GM19043 (cell line): Measurements from ENCODE around the gene SH3PXD2A.
"Not testable (repeated sequence)": the region's sequence is repeated elsewhere in the genome, so short reads cannot be mapped to it uniquely, and the experiment has no call there.

Experiments used
- ATAC-seq: cut with Tn5 transposase; IDR thresholded peaks from one replicate; pipeline ENCODE4 v1.9.1; 2021; ENCODE audit warnings: low read depth; ENCODE audit not compliant: unreplicated experiment

The SH3PXD2A gene

DNA sequence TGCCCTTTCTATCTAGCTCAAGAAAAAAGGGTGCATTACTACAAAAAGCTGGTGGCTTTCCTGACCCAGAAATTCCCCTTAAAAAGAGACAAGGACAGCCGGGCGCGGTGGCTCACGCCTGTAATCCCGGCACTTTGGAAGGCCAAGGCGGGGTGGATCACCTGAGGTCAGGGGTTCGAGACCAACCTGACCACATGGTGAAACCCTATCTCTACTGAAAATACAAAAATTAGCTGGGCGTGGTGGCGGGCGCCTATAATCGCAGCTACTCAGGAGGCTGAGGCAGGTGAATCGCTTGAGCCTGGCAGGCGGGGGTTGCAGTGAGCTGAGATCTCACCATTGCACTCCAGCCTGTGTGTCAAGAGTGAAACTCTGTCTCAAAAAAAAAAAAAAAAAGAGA lies 82.5 kb downstream of the SH3PXD2A start:
- ATAC-seq, result not testable (repeated sequence)

- peak; percentile 72 for ATAC-seq
Measured at GRCh38 chr10:103772096-103772845, 83.1 kb downstream of the SH3PXD2A start.

DNA sequence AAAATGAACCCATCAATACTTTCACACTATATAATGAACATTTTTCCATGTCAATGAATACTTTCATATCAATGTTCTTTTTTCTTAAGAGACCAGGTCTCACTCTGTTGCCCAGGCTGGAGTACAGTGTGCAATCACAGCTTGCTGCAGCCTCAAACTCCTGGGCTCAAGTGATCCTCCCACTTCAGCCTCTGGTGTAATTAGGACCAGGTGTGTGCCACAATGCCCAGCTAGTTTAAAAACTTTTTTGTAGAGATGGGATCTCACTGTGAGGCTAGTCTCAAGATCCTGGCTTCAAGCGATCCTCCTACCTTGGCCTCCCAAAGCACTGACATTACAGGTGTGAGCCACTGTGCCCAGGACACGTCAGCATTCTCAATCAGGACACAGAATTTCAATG lies 85.2 kb downstream of the SH3PXD2A start:
- no peak for ATAC-seq

DNA sequence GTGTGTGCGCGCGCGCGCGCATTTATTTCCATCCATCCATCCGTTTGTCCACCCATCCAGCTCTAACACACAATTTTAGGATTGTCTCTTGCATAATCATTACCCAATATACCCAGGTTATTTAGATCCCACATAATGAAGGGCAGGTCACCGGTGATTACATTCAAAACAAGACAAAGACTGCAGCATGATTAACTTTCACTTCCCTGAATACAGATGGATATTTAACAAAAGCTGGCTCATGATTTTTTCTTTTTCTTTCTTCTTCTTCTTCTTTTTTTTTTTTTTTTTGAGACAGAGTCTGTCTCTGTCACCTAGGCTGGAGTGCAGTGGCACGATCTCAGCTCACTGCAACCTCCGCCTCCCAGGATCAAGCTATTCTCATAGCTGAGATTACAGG lies 86.2 kb downstream of the SH3PXD2A start:
- ATAC-seq, result no peak

DNA sequence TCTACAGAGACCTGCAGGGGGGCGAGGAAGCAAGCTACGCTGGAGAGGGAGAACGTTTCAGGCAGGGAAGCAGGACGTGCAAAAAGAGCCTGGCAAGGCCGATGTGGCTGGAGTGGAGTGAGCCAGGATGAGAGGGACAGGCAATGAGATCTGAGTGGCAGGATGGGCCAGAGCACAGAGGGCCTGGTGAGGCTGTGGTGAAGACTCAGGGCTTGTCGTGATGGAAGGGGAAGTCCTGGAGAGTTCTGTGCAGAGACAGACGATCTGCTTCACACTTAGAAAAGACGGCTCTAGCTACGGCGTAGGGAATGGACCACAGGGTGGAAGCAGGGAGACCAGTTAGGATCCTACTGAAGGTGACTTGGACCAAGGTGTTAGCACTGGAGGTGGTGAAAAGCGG lies 87.0 kb downstream of the SH3PXD2A start:
- ATAC-seq, result no peak

DNA sequence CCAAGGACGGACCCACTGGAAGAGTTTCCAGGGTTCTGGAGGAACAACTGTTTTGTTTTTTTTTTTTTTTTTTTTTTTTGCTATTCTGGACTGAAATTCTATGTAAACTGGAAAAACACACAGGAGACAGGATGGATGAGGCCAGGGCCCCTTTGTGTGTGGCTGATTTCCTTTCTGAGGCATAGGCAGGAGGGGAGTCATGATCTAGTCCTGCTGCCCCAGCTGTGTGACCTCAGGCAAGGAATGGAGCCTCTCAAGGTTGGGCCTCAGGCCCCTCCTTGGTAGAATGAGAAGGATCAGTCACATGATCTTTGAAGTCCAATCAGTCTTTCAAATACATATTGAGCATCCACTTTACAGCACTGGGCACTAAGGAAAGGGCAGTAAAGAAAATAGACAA lies 87.6 kb downstream of the SH3PXD2A start:
- no peak for ATAC-seq

DNA sequence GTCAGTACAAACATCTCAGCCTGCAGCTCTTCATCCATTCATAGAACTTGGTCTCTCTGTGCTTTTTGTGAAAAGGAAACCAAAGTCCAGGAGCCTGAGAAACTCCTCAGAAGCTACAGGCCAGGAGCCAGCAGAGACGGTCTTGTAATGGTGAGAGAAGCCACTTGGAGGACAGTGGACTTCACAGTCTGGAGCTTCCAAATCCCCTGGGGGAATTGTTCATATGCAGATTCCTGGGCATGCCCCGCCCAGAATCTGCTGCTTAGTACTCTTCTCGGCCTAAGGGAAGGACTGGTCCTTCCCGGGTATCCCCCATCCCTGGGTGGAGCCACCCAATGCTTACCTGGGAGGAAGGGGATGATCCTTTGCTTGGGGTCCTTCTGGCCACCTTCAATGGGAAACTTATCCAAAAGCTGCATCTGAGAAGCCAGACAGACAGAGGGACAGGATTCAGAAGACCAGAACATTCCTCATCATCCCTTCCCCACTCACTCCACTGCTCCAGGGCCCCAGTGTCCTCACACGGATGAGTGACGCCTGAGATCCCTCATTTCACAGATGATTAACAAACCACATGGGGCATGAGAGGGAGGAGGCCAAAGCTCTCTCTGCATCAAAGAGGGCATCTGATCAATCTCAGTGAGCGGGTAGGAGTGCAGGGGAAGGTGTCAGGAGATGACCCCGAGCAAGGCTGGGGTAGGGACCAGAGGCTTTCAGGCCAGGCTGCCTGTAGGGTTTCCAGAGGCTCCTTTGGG lies 88.4 kb downstream of the SH3PXD2A start:
- ATAC-seq, result no peak

DNA sequence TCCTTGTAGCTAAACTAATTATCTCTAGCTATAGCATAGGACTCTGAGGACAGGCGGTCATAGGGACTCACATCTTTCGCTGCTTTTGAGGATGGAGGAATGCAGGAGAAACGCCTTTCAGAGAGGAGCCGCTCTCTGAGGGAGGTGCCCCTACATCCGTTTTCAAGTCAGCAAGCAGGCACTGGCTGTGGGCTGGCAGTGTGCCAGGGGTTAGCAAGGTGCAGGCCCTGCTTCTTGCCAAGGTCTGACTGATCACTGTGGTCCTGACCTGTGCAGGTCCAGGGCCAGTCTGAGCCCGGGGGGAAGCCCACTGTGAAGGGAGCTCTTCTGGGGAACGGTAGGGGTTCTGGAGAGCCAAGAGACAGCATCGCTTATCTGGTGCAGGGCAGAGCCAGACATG lies 89.4 kb downstream of the SH3PXD2A start:
- no peak for ATAC-seq

GRCh38 chr10:103765168-103765567 lies 90.2 kb downstream of the SH3PXD2A start:
- no peak for ATAC-seq

DNA sequence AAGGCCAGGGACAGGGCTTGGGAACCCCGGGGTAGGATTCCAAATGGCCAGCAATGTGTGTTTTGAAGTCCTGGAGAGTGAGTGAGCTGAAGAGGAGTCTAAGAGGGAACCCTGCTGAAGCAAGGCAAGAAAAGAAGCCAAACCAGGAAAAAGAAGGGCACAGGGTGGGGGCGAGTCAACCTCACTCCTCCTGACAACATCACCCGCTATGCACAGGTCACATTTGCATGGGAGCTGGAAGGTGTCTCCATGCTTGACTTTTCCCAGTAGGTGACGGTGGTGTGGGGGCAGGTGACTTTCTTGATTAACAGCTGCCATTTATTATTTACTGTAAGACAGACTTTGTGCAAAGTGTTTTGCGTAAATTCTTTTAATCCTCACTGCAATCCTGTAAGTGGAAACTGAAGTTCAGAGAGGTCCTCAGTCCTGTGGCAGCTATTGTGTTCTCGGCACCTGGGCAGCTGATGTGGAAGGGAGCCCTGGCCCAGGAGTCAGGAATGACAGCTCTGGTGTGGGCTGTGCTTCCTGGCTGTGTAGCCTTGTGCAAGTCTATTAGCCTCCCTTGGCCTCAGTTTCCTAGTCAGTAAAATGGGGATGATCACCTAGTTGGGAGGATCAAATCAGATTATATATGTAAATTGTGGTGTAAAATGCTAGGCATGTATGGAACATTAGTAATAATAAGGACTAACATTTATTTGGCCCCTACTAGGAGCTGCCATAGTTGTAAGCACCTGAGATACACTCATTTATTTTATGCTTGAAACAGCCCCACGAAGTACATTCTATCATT lies 90.9 kb downstream of the SH3PXD2A start:
- ATAC-seq, result no peak

DNA sequence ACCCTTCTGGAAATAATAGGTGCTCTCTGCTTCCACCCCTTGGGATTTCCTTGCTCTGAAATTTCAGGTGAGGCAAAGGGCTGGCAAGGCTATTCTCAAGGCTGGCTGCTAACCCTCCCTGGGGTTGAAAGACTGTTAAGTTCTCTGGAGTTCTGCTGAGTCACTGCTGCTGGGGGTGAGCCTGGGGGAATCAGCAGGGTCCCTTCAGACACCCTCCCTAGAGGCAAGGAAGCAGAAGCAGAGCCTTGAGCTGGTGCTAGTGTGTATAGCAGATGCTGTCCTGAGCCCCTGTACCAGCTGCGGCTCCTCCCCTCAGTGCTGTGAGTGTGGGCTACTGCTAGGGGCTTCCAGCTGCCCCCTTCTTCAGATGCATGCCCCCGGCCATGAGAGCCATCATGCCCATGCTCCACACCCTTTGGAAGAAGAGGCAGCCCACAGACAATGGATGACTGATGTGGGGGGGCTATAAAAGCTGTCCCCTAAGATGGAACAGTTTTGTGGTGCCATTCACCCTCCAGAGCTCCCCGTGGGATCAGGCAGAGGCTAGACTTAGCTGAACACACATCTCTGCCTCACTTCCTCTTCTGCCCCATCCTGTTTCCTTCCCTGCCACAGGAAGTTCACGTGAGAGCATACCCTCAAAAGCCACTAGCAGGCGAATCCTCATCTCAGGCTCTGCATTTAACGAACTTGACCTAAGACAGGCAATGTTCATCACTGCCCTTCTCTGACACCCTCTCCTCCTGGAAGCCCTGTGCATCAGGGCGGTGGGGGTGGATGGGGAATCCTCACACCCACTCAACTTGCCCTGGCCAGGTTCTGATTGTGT lies 91.8 kb downstream of the SH3PXD2A start:
- no peak for ATAC-seq

DNA sequence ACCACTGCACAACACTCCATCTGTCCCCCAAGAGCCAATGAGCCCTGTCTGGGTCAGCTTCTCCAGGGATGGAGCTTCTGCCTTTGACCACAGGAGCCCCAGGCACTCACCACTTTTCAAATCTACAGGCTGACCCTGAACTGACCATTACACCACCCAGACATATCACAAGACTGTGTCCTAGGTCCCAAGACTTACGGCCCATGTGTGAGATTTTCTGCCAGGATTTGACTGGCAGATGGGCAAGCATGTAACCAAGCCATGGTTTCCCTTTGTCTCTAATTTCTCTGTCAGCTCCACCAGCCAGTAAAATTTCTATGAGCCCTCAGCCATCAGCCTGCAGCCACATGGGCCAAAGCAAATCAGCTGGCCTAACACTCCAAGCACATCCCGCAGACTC lies 92.5 kb downstream of the SH3PXD2A start:
- no peak for ATAC-seq

GRCh38 chr10:103762162-103762561 lies 93.2 kb downstream of the SH3PXD2A start:
- no peak for ATAC-seq

GRCh38 chr10:103761075-103761920 lies 94.1 kb downstream of the SH3PXD2A start:
- no peak for ATAC-seq

- not testable (repeated sequence) for ATAC-seq
Measured at GRCh38 chr10:103760233-103760632, 95.1 kb downstream of the SH3PXD2A start.

DNA sequence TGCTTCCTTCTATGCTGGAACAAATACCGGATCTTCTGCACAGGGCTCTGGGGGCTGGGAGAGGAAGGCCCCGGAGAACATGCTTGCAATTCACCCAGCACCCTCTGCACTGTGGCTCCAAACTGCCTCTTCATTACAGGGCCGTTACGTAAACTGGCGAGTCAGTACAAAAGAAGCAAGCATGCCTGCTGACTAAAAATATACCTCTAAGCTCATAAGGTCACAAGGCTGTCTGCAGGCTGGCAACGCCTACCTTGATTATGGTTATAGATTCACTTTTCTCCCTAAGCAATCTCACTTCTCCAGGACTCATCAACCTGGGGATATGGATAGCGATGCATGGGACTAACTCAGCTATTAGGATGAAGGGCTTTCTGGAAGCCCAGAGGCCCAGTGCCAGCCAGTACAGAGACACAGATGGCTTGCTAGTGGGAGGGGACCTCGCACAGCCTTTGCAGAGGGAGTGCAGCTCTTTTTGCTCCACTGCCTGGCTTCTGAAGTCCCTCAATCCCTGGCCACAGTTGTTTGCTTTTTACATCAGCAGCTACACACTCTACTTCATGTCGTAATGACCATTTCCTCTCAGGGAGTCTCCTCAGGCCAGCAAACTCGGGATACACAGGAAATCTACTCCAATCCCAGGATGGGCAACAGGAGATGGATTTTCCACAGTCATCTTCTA lies 96.1 kb downstream of the SH3PXD2A start:
- ATAC-seq, result peak; percentile 30

DNA sequence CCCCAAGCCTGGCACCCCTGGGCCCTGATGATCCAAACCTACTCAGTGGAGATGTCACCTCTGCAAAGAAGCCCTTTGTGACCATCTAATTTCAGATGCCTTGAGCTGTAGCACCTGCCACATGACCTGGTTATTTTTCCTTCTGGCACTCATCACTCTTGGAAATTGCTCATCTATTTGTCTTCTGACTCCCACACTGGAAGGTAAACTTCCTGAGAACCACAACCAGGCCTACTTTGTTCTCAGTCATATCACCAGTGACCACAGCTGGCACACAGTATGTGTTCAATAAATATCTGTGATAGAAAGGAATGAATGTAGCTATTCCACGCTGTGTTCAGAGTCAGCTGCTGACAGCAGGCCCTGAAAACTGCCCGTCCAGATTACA lies 97.1 kb downstream of the SH3PXD2A start:
- ATAC-seq, result no peak

GRCh38 chr10:103757531-103758293 lies 97.7 kb downstream of the SH3PXD2A start:
- peak; percentile 44 for ATAC-seq
